Neural cell (in vitro differentiated cells): ENCODE measurements around the gene RAB11FIP5. TPM values are rescaled to one million over a fixed set of nuclear protein-coding genes. Genes with fewer than 3 reads are reported as not detected.

ENCODE experiments used
- H2AFZ ChIP-seq: fragments of 200-600, 300-800 bp; sonication (generic), shearing (Covaris generic); 2 replicates; pipeline ENCODE4 v1.6.0; 2014; ENCODE audit warnings: low read depth, mild to moderate bottlenecking, antibody characterized with exemption, low read length, moderate library complexity
- H3F3A ChIP-seq: fragments of 200-600 bp; shearing (Covaris generic); 2 replicates; pipeline ENCODE4 v1.6.1; 2016; ENCODE audit warnings: mild to moderate bottlenecking, moderate library complexity, mixed read lengths, antibody characterized with exemption, low read length; ENCODE audit not compliant: insufficient read depth, poor library complexity, severe bottlenecking
- H3K27ac ChIP-seq: fragments of 200-600, 300-800 bp; sonication (generic), shearing (Covaris generic); 2 replicates; pipeline ENCODE4 v1.5.1; 2014; ENCODE audit warnings: mild to moderate bottlenecking, low read length, moderate library complexity
- H3K27me3 ChIP-seq: fragments of 300-800, 200-600 bp; sonication (generic), shearing (Covaris generic); 2 replicates; pipeline ENCODE4 v1.6.0; 2014; ENCODE audit warnings: mild to moderate bottlenecking, low read depth, low read length, moderate library complexity; ENCODE audit not compliant: insufficient read depth
- H3K36me3 ChIP-seq: fragments of 300-800, 200-600 bp; sonication (generic), shearing (Covaris generic); 2 replicates; pipeline ENCODE4 v1.5.1; 2014; ENCODE audit warnings: mild to moderate bottlenecking, antibody characterized with exemption, low read length, moderate library complexity; ENCODE audit not compliant: insufficient read depth
- H3K4me2 ChIP-seq: fragments of 300-800, 200-600 bp; sonication (generic), shearing (Covaris generic); 2 replicates; pipeline ENCODE4 v1.6.0; 2014; ENCODE audit warnings: mild to moderate bottlenecking, low read length
- H3K4me3 ChIP-seq: fragments of 300-800, 200-600 bp; sonication (generic), shearing (Covaris generic); 2 replicates; pipeline ENCODE4 v1.5.1; 2014; ENCODE audit warnings: mild to moderate bottlenecking, low read length, moderate library complexity
- H3K79me2 ChIP-seq: fragments of 200-600 bp; shearing (Covaris generic); replicated peaks from 2 replicates; pipeline ENCODE4 v1.6.0; 2014; ENCODE audit warnings: mild to moderate bottlenecking, low read length, moderate library complexity; ENCODE audit not compliant: insufficient read depth
- H3K9ac ChIP-seq: fragments of 300-800, 200-600 bp; sonication (generic), shearing (Covaris generic); 2 replicates; pipeline ENCODE4 v1.6.1; 2016; ENCODE audit warnings: mild to moderate bottlenecking, low read length, mixed read lengths
- H3K9me2 ChIP-seq: fragments of 200-600 bp; shearing (Covaris generic); 2 replicates; pipeline ENCODE4 v1.6.1; 2016; ENCODE audit warnings: mild to moderate bottlenecking, low read length, mixed read lengths; ENCODE audit not compliant: insufficient read depth
- H3K9me3 ChIP-seq: fragments of 200-600, 300-800 bp; sonication (generic), shearing (Covaris generic); 2 replicates; pipeline ENCODE4 v1.6.1; 2016; ENCODE audit warnings: mild to moderate bottlenecking, mixed run types, low read length, moderate library complexity, mixed read lengths
- H4K20me1 ChIP-seq: fragments of 200-600 bp; shearing (Covaris generic); 2 replicates; pipeline ENCODE4 v1.6.1; 2016; ENCODE audit warnings: mild to moderate bottlenecking, mixed run types; ENCODE audit not compliant: insufficient read depth
- CTCF ChIP-seq: fragments of 450-650 bp; IDR thresholded peaks from 2 replicates; pipeline ENCODE4 v1.5.1; 2014; ENCODE audit warnings: antibody characterized with exemption, mild to moderate bottlenecking, moderate library complexity; ENCODE audit not compliant: poor library complexity, severe bottlenecking
- EP300 ChIP-seq: fragments of 450-650 bp; conservative IDR thresholded peaks from 2 replicates; pipeline ENCODE4 v1.6.1; 2014; ENCODE audit warnings: antibody characterized with exemption, mild to moderate bottlenecking, moderate library complexity; ENCODE audit not compliant: poor library complexity, severe bottlenecking
- EZH2 ChIP-seq: fragments of 200-600, 300-800 bp; shearing (Covaris generic), sonication (generic); IDR thresholded peaks from 2 replicates; pipeline ENCODE4 v1.6.1; 2014; ENCODE audit warnings: antibody characterized with exemption, low read length, borderline replicate concordance, mild to moderate bottlenecking; ENCODE audit not compliant: insufficient read depth, poor library complexity, severe bottlenecking
- MXI1 ChIP-seq: fragments of 450-650 bp; conservative IDR thresholded peaks from 2 replicates; pipeline ENCODE4 v1.6.1; 2014; ENCODE audit warnings: antibody characterized with exemption, mild to moderate bottlenecking; ENCODE audit not compliant: poor library complexity, severe bottlenecking
- POLR2AphosphoS5 ChIP-seq: IDR thresholded peaks from 2 replicates; pipeline ENCODE4 v1.6.1; 2012
- RAD21 ChIP-seq: fragments of 450-650 bp; conservative IDR thresholded peaks from 2 replicates; pipeline ENCODE4 v1.6.1; 2014; ENCODE audit warnings: antibody characterized with exemption, mild to moderate bottlenecking, moderate library complexity
- SMC3 ChIP-seq: fragments of 450-650 bp; conservative IDR thresholded peaks from 2 replicates; pipeline ENCODE4 v1.6.1; 2014; ENCODE audit warnings: antibody characterized with exemption, mild to moderate bottlenecking, moderate library complexity; ENCODE audit not compliant: poor library complexity
- TAF1 ChIP-seq: IDR thresholded peaks from 2 replicates; pipeline ENCODE4 v1.6.1; 2012; ENCODE audit warnings: low read depth
- polyA plus RNA-seq: library from polyadenylated mRNA; depleted of rRNA; stranded (reverse); fragments of >200 nt; gene quantifications from 2 replicates; pipeline ENCODE4 v1.2.3, GENCODE V29; 2014
- TF ChIP-seq, protein P1 (sequence below): IDR thresholded peaks from 2 replicates; pipeline ENCODE4 v1.6.1; 2012; ENCODE audit warnings: borderline replicate concordance

The RAB11FIP5 gene
- polyA plus RNA-seq, 1 donor from 2014 or later = 2.6 TPM

- Histone ChIP-seq H3K79me2 (no peaks in the 10 kb centered on the region), H3K27ac (no peak overlapping the region), H2AFZ (no peak overlapping the region), H3K36me3 (no peaks in the 10 kb centered on the region), H3K27me3 (no peaks in the 10 kb centered on the region), H3K9ac (no peak overlapping the region), H3F3A (no peaks in the 10 kb centered on the region), H3K9me2 (no peaks in the 10 kb centered on the region), H3K4me3 (no peak overlapping the region), H3K4me2 (no peak overlapping the region), H3K9me3 (no peaks in the 10 kb centered on the region), H4K20me1 (no peaks in the 10 kb centered on the region)
- TF ChIP-seq, protein P1, sequence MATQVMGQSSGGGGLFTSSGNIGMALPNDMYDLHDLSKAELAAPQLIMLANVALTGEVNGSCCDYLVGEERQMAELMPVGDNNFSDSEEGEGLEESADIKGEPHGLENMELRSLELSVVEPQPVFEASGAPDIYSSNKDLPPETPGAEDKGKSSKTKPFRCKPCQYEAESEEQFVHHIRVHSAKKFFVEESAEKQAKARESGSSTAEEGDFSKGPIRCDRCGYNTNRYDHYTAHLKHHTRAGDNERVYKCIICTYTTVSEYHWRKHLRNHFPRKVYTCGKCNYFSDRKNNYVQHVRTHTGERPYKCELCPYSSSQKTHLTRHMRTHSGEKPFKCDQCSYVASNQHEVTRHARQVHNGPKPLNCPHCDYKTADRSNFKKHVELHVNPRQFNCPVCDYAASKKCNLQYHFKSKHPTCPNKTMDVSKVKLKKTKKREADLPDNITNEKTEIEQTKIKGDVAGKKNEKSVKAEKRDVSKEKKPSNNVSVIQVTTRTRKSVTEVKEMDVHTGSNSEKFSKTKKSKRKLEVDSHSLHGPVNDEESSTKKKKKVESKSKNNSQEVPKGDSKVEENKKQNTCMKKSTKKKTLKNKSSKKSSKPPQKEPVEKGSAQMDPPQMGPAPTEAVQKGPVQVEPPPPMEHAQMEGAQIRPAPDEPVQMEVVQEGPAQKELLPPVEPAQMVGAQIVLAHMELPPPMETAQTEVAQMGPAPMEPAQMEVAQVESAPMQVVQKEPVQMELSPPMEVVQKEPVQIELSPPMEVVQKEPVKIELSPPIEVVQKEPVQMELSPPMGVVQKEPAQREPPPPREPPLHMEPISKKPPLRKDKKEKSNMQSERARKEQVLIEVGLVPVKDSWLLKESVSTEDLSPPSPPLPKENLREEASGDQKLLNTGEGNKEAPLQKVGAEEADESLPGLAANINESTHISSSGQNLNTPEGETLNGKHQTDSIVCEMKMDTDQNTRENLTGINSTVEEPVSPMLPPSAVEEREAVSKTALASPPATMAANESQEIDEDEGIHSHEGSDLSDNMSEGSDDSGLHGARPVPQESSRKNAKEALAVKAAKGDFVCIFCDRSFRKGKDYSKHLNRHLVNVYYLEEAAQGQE = no peak
- no peak for TF ChIP-seq SMC3
- no peak for TF ChIP-seq RAD21
- TF ChIP-seq EP300 = no peak
- TF ChIP-seq CTCF = no peak
- TF ChIP-seq EZH2 = no peak
- TF ChIP-seq MXI1 = no peak
- TF ChIP-seq TAF1 = no peak
- TF ChIP-seq POLR2AphosphoS5 = no peak
Measured at GRCh38 chr2:73037947-73038585, 74.7 kb downstream of the RAB11FIP5 start.

- no peak overlapping the region for H3K27ac ChIP-seq
- no peak overlapping the region for H3K4me3 ChIP-seq
- H3K36me3 ChIP-seq = no peaks in the 10 kb centered on the region
- H3K9me2 ChIP-seq = no peaks in the 10 kb centered on the region
- H4K20me1 ChIP-seq = no peaks in the 10 kb centered on the region
- H3K27me3 ChIP-seq = no peaks in the 10 kb centered on the region
- no peak overlapping the region for H2AFZ ChIP-seq
- H3K79me2 ChIP-seq = no peaks in the 10 kb centered on the region
- no peaks in the 10 kb centered on the region for H3F3A ChIP-seq
- H3K4me2 ChIP-seq = no peak overlapping the region
- no peak overlapping the region for H3K9ac ChIP-seq
- H3K9me3 ChIP-seq = no peaks in the 10 kb centered on the region
- TF ChIP-seq MXI1 (no peak), SMC3 (no peak), POLR2AphosphoS5 (no peak), RAD21 (no peak), EZH2 (no peak), TAF1 (no peak), EP300 (no peak), CTCF (no peak)
- TF ChIP-seq, protein P1 = no peak
Measured at GRCh38 chr2:73036766-73037165, 76.0 kb downstream of the RAB11FIP5 start.
